HUES64 (cell line): Measurements from ENCODE around the gene TBC1D20.
"Not testable (repeated sequence)": the region's sequence is repeated elsewhere in the genome, so short reads cannot be mapped to it uniquely, and the experiment has no call there.

Source experiments
- H3K27ac ChIP-seq: 2 replicates; pipeline ENCODE4 v1.7.0; 2013; ENCODE audit warnings: low read depth, low read length, inconsistent platforms
- H3K27me3 ChIP-seq: 2 replicates; pipeline ENCODE4 v1.6.1; 2013; ENCODE audit warnings: mild to moderate bottlenecking, low read length; ENCODE audit not compliant: insufficient read depth
- H3K36me3 ChIP-seq: 2 replicates; pipeline ENCODE4 v1.6.1; 2013; ENCODE audit warnings: mild to moderate bottlenecking, low read length; ENCODE audit not compliant: insufficient read depth
- H3K4me1 ChIP-seq: 2 replicates; pipeline ENCODE4 v1.6.1; 2013; ENCODE audit warnings: mild to moderate bottlenecking, low read length, moderate library complexity; ENCODE audit not compliant: insufficient read depth
- H3K4me3 ChIP-seq: 2 replicates; pipeline ENCODE4 v1.5.1; 2013; ENCODE audit warnings: mild to moderate bottlenecking, low read length, moderate library complexity
- H3K9ac ChIP-seq: 2 replicates; pipeline ENCODE4 v1.6.1; 2013; ENCODE audit warnings: mild to moderate bottlenecking, low read depth, low read length
- H3K9me3 ChIP-seq: 2 replicates; pipeline ENCODE4 v1.6.1; 2013; ENCODE audit warnings: low read depth, low read length; ENCODE audit not compliant: insufficient read depth
- WGBS: fragments of 150-250, 120-280 bp; methylation state at CpG from one replicate; pipeline ENCODE4 v1.1.7; 2013; ENCODE audit warnings: missing lambda C conversion rate; 5-methylcytosine and 5-hydroxymethylcytosine counted together

Gene TBC1D20

DNA sequence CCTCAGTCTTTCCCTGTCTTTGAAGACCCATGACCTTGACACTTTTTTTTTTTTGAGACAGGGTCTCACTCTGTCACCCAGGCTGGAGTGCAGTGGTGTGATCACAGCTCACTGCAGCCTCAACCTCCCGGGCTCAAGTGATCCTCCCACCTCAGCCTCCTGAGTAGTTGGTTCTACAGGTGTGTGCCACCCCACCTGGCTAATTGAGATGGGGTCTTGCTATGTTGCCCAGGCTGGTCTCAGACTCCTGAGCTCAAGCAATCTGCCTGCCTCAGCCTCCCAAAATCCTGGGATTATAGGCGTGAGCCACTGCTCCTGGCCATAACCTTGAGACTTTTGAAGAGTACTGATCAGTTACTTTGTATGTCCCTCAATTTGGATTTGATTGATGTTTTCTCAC lies 69.0 kb downstream of the TBC1D20 start:
- peaks cover 18% of the 10 kb centered on the region; the same call in 1 of the 2 replicates for H3K36me3 ChIP-seq
- H3K27ac ChIP-seq, H3K4me3 ChIP-seq, H3K27me3 ChIP-seq, H3K9ac ChIP-seq, H3K4me1 ChIP-seq, H3K9me3 ChIP-seq: not testable (repeated sequence)
- WGBS, result 98% methylated on average over 2 of the region's 2 CpGs

- Histone ChIP-seq H3K9me3 (no peaks in the 10 kb centered on the region), H3K4me1 (no peaks in the 10 kb centered on the region), H3K27me3 (no peaks in the 10 kb centered on the region), H3K27ac (no peak overlapping the region), H3K36me3 (peaks cover 15% of the 10 kb centered on the region; the same call in 1 of the 2 replicates), H3K4me3 (no peak overlapping the region), H3K9ac (no peak overlapping the region)
- 95% methylated on average over 29 of the region's 29 CpGs for WGBS
Measured at GRCh38 chr20:391041-391711, 71.2 kb downstream of the TBC1D20 start.

DNA sequence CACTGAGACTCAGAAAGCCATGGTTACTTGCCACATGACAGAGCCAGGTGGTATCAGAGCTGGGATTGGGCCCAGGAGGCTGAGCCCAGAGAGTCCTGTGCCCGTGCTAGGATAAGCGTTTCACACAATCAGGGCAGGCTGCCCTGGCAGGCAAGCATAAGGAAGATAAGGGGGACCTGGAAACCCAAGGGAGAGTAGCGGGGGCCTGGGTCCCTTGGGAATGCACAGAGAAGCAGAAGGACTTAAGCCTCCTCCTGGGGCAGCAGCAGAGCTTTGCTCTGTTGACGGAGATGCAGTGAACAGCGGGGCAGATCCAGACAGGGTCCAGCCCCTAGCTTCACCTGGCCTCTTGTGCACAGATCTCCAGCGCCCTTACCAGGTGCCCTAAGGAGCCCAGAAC lies 73.1 kb downstream of the TBC1D20 start:
- Histone ChIP-seq H3K4me1 (no peaks in the 10 kb centered on the region), H3K4me3 (no peak overlapping the region), H3K27me3 (no peaks in the 10 kb centered on the region), H3K9me3 (no peaks in the 10 kb centered on the region), H3K36me3 (peaks cover 15% of the 10 kb centered on the region; the same call in 1 of the 2 replicates), H3K27ac (no peak overlapping the region), H3K9ac (no peak overlapping the region)
- 91% methylated on average over 6 of the region's 6 CpGs for WGBS

- Histone ChIP-seq H3K4me1 (no peaks in the 10 kb centered on the region), H3K4me3 (no peak overlapping the region), H3K9me3 (no peaks in the 10 kb centered on the region), H3K27me3 (peaks cover 5% of the 10 kb centered on the region; the same call in 1 of the 2 replicates), H3K9ac (no peak overlapping the region), H3K36me3 (peaks cover 11% of the 10 kb centered on the region; the same call in 1 of the 2 replicates), H3K27ac (no peak overlapping the region)
- WGBS, result 91% methylated on average over 21 of the region's 21 CpGs
Measured at GRCh38 chr20:388034-388994, 74.0 kb downstream of the TBC1D20 start.

DNA sequence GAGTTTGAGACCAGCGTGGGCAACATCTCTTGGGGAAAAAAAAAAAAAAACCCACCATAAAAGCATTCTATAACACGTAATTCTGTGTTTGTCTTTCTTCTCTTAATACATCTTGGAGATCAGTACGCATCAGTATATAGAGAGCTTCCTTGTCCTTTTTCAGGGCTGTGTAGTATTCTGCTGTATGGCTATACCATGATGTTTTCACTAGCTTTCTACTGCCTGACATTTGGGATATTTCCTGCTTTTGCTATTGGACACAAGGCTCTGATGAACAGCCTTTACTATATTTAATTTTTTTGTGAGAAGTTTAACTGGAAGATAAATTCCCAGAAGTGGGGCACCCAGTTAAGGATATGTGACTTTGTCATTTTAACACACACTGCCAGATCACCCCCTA lies 74.8 kb downstream of the TBC1D20 start:
- H3K4me3 ChIP-seq, result no peak overlapping the region
- H3K36me3 ChIP-seq, result peaks cover 10% of the 10 kb centered on the region; the same call in 1 of the 2 replicates
- no peak overlapping the region for H3K27ac ChIP-seq
- H3K9me3 ChIP-seq, result no peaks in the 10 kb centered on the region
- H3K4me1 ChIP-seq, result no peaks in the 10 kb centered on the region
- peaks cover 13% of the 10 kb centered on the region for H3K27me3 ChIP-seq
- H3K9ac ChIP-seq, result no peak overlapping the region
- WGBS, result 94% methylated on average over 2 of the region's 3 CpGs

DNA sequence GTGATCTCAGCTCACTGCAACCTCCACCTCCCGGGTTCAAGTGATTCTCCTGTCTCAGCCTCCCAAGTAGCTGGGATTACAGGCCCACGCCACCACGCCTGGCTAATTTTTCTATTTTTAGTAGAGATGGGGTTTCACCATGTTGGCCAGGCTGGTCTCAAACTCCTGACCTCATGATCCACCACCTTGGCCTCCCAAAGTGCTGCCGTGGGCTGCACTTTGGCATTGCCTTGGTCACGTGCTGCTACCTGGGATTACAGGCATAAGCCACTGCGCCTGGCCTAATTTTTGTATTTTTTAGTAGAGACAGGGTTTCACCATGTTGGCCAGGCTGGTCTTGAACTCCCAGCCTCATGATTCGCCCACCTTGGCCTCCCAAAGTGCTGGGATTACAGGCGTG lies 75.7 kb downstream of the TBC1D20 start:
- 91% methylated on average over 7 of the region's 8 CpGs for WGBS
- H3K4me1 ChIP-seq, H3K27ac ChIP-seq, H3K4me3 ChIP-seq, H3K9ac ChIP-seq, H3K36me3 ChIP-seq, H3K9me3 ChIP-seq: not testable (repeated sequence)
- H3K27me3 ChIP-seq, result peaks cover 21% of the 10 kb centered on the region
